ENCODE measurements around the gene SYNDIG1L.
"Not testable (repeated sequence)": the region's sequence is repeated elsewhere in the genome, so short reads cannot be mapped to it uniquely, and the experiment has no call there.

SYNDIG1L gene

GRCh38 chr14:74426202-74426582 is at the start of gene SYNDIG1L:
Gene SYNDIG1L, minus strand, starts transcription at chr14:74426210. Its CDS starts 16,466 bp downstream, at chr14:74409744.
- no peak for DNase-seq

GRCh38 chr14:74475678-74476077 is 49.7 kb upstream of the SYNDIG1L start:
- DNase-seq = no peak

- no peak for DNase-seq
These were observed 48.4 kb upstream of the SYNDIG1L start for GRCh38 chr14:74474376-74474775.

- DNase-seq = no peak
These were observed 46.6 kb upstream of the SYNDIG1L start for GRCh38 chr14:74472601-74473000.

- no peak for DNase-seq
These were observed 43.8 kb upstream of the SYNDIG1L start for GRCh38 chr14:74469548-74470518.

- DNase-seq = no peak
These were observed 42.5 kb upstream of the SYNDIG1L start for GRCh38 chr14:74468513-74468912.

GRCh38 chr14:74465335-74465734 is 39.3 kb upstream of the SYNDIG1L start:
- no peak for DNase-seq

GRCh38 chr14:74464785-74465184 is 38.8 kb upstream of the SYNDIG1L start:
- no peak for DNase-seq

GRCh38 chr14:74463697-74464096 is 37.7 kb upstream of the SYNDIG1L start:
- no peak for DNase-seq

- DNase-seq = no peak
These were observed 37.0 kb upstream of the SYNDIG1L start for GRCh38 chr14:74462993-74463392.

GRCh38 chr14:74459976-74460375 is 34.0 kb upstream of the SYNDIG1L start:
- DNase-seq = no peak

GRCh38 chr14:74459289-74459946 is 33.4 kb upstream of the SYNDIG1L start:
- no peak for DNase-seq

GRCh38 chr14:74457565-74457895 is 31.5 kb upstream of the SYNDIG1L start:
- DNase-seq = no peak

- no peak for DNase-seq
These were observed 30.9 kb upstream of the SYNDIG1L start for GRCh38 chr14:74456684-74457564.

- not testable (repeated sequence) for DNase-seq
These were observed 28.4 kb upstream of the SYNDIG1L start for GRCh38 chr14:74454397-74454796.

- no peak for DNase-seq
These were observed 18.9 kb upstream of the SYNDIG1L start for GRCh38 chr14:74444866-74445265.

- DNase-seq = no peak
These were observed 16.7 kb upstream of the SYNDIG1L start for GRCh38 chr14:74442757-74443156.

GRCh38 chr14:74441113-74441512 is 15.1 kb upstream of the SYNDIG1L start:
- DNase-seq = no peak

- no peak for DNase-seq
These were observed 12.4 kb upstream of the SYNDIG1L start for GRCh38 chr14:74438351-74438915.

GRCh38 chr14:74437496-74438053 is 11.6 kb upstream of the SYNDIG1L start:
- DNase-seq = no peak

GRCh38 chr14:74434294-74434693 is 8.3 kb upstream of the SYNDIG1L start:
- DNase-seq = no peak

- no peak for DNase-seq
These were observed 4.0 kb upstream of the SYNDIG1L start for GRCh38 chr14:74429991-74430390.

All from NCI-H526 (cell line).